ENCODE data around the gene IQSEC1.

The IQSEC1 gene

DNA sequence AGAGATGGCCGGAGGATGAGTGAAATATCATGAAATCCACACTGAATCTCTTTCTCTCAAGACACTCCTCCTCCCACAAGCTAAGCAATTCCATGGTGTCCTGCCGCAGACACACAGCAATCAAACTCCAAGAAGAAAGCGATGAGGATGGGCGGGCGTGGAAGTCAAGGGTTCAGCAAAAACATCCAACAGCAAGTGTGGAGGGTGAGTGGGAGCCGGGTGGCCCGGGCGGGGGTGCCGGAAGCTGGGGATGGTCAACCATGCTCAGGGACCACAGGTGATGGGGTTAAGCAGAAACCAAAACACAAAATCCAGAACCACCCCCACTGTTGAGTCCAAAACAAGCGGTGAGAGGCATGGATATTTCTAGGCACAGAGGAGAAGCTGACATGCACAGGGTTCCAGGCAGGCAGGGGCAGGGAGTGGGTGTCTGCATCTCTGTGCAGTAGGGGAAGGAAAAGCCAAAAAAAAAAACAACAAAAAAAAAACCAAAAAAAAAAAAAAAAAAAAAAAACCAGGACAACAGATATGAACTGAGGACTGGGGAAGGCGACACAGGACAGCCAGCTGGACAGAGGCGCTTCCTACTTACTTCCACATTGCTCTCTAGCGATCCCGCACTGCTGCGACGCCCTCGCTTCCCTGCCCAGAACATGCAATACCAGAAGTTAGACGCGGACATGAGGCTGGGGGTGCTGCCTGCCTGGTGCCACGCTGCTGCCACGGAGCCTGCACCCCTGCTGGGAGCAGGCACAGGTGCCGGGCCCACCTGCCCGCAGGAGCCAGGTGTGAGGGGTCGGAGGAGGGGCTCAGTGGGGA is 170.8 kb downstream of the IQSEC1 start:
- FAIRE-seq = no peak

DNA sequence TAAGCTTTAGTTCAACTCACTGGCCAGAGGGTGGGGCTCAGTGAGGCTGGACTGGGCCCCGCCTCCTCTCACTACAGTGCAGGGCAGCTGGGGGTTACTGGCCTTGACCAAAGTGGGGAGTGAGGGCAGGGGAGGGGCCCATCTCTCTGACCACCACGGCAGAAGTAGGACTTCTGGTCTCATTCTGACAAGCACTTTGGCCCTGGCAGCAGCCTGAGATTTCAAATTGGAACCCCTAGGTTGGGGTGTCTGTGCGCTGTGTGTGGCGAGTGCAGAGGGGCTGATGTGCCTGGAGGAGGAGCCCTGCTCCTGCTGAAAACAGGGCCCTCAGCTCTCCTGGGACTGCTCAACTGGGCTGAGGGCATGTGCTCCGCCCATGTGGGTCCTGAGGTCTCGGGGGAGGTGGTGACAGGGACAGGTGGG is 171.6 kb downstream of the IQSEC1 start:
- FAIRE-seq = no peak

DNA sequence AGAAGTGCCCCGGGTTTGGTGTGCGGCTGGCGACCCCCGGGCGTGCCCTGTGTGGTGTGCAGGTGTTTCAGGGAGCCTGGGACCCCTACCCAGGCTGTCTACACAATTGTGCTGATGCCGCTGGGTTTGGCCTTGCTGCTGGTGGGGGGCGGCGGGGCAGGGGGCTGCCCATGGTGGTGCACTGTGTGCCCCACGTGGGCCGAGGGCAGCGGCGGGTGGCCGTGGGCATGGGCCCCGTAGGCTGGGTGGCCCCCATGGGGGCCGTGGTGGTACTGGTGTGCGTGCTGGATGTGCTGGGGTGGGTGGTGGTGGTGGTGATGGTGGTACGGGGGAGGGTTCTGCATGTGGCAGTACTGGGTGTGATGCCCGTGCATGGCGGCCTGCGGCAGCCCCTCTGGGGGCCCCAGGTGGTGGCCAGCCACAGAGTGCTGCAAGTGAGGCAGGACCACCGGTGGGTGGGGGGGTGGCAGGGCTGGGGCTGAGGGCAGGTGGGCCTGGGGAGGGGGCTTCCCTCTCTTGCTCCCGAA is 172.3 kb downstream of the IQSEC1 start:
- FAIRE-seq = no peak

DNA sequence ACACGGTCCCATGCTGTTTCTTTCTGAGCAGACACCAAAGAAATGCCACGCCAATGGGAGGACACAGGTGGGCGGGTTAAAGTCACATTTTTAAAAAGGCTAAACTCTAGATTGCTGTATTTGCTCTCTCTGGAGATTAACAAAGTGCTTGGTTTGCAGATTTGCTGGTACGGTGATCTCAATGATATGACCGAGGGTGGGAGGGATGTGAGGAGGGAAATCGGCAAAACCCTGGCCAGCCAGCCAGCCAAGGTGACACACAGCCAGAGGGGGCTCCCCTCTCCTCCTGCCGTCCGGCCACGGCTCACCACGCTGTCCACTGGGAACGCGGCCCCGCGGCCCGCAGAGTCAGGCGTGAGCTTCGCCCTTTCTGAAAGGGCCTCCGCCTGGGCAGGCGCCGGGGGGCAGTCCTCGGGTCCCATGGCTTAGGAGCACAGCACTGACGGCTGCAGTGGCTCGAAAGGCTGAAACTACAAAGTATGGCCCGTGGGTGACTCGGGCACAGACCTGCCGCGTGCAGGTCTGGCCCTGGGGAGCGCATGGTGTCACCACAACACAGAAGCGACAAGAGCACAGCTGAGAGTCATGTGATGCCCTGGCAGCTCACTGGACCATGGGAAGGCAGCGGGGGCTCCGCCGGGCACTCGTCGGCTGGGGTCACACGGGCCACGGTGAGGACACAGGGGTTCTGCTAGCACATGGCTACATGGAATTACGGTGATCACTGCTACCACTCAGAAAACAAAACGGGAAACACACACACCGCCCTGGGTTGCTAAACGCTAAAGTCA is 174.1 kb downstream of the IQSEC1 start:
- no peak for FAIRE-seq

- FAIRE-seq = no peak
Measured at GRCh38 chr3:12898290-12898964, 174.8 kb downstream of the IQSEC1 start.

DNA sequence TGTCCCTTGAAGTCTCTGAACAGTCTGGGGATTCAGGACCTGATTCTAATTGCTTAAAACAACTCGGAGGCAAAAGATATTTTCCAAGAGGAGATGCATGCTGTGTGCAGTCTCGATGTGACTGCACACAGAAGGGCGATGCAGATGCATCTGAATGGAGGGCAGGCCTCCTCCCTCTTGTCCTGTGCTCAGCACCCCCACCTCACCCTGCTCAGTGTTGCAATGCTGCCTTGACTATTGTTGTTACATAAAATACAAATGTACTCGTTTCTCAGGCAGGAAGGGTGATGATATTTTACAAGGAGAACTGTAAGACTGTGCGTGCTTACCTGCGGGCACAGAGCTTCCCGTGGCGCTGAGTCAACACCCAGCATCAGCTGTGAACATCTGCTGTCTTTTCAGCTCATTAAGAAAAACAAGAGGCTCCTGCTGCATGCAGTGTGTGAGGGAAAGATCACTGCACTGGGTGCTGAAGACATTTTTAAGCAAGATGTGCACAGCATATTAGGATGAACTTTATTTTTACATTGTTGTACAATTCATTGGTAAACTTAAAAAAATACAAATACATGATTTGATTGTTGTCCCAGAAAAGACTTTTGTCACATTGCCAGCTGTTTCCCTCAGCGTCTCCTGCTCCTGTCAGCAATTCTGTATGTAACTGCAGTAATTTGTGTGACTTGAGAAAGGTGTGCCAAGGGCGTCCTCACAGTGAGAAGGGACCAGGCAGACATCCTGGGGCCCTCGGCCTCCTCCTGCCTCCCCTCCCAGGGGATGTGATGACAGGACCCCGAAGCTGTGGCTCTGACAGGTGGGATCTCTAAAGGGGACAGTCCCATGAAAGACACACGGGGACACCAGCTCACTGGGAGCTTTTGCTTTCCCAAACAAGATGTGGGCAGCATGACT is 175.6 kb downstream of the IQSEC1 start:
- no peak for FAIRE-seq

- no peak for FAIRE-seq
Measured at GRCh38 chr3:12896063-12896985, 176.9 kb downstream of the IQSEC1 start.

DNA sequence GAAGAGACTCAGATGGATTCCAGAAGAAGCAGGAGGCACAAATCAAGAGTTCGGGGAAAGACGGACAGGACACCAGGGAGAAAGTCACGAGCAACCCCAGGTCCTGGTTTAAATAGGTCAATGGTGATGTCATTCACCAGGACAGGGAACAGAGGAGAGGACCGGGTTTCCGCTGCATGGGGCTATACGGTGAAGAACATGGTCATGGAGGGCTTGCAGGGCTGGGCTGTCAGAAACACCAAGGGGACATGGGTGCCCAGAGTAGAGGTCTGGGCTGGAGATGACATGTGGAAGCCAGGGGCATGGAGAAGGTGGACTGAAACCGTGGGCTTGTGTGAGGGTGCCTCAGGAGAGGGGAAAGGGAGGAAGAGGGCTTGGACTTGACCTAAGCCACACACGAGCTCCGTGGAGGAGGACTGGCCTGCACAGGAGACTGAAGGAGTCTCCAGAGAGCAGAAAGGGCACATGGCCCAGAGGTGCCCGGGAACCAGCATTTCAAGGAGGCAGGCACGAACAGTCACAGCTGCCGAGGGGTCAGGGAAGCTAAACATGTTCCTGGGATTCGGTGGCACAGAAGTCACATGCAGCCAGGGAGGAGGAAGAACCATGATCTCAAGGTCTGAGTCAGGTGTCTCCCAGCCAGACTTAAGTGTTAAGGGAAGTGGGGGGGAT is 177.7 kb downstream of the IQSEC1 start:
- no peak for FAIRE-seq

DNA sequence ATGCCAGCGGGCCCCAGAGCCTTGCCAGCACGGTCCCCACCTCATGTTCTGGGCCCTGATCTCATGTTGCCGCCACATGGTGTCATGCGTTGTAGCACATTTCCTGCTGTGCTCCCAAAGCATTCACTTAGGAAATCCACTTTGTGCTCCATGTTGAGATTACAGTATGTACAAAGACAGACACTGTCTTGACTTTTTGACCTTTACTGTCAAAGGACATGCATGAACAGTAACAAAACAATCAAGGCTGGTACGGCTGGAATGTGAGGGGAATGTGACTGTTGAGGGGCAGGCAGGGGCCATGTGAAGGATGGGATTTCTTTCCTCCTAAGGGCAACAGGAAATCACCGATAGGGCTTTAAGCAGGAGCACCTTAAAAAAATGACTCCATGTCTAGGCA is 178.6 kb downstream of the IQSEC1 start:
- FAIRE-seq = no peak

- FAIRE-seq = no peak
Measured at GRCh38 chr3:12893852-12894251, 179.4 kb downstream of the IQSEC1 start.

DNA sequence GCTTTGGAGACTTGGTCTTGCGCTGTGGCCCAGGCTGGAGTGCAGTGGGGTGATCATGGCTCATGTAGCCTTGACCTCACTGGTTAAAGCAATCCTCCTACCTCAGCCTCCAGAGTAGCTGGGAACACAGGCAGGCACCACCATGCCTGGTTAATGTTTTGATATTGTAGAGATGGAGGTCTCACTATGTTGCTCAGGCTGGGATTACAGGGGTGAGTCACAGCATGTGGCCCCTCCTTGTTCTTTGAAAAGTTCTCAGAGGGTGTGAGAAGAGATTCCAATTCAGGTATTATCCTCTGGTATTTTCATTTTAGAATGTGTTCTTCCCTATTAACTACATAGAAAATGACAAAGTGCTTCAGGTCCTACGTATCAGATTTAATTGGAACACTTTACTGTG is 180.0 kb downstream of the IQSEC1 start:
- FAIRE-seq = no peak

GRCh38 chr3:12892840-12893189 is 180.4 kb downstream of the IQSEC1 start:
- no peak for FAIRE-seq

DNA sequence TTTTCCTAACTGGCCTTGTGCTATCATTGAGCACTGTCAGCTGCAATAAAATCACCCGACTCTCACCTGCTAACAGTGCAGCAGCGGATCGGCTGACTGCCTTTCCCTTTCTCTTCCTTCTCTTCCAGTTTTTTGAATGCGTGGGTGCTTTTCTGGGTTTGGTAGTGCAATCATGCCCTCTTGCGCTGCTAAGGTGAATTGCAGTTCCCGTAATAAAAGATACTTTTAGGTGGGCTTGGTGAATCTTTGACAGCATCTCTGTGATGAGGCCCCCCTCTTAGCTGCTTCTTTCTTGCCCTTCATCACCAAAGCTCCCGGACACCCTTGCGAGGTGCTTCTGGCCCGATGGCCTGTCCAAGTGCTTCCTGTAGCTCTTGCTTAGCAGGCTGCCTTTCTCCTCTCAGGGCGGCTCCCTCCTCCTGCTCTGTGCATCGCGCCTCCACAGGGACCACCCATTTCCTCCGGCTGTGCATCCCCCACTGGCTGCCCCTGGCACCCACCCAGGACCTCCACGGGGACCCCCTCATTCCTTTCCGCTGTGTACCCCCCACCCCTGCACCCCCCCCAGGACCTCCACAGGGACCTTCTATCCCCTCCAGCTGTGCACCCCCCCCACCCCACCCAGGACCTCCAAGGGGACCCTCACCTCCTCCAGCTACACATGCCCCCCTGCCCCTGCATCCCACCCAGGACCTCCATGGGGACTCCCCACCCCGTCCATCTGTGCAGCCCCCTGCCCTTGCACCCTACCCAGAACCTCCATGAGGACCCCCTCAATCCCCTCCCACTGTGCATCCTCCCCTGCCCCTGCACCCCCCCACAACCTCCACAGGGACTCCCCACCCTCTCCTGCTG is 181.0 kb downstream of the IQSEC1 start:
- FAIRE-seq = no peak

- FAIRE-seq = no peak
Measured at GRCh38 chr3:12891391-12891984, 181.7 kb downstream of the IQSEC1 start.

DNA sequence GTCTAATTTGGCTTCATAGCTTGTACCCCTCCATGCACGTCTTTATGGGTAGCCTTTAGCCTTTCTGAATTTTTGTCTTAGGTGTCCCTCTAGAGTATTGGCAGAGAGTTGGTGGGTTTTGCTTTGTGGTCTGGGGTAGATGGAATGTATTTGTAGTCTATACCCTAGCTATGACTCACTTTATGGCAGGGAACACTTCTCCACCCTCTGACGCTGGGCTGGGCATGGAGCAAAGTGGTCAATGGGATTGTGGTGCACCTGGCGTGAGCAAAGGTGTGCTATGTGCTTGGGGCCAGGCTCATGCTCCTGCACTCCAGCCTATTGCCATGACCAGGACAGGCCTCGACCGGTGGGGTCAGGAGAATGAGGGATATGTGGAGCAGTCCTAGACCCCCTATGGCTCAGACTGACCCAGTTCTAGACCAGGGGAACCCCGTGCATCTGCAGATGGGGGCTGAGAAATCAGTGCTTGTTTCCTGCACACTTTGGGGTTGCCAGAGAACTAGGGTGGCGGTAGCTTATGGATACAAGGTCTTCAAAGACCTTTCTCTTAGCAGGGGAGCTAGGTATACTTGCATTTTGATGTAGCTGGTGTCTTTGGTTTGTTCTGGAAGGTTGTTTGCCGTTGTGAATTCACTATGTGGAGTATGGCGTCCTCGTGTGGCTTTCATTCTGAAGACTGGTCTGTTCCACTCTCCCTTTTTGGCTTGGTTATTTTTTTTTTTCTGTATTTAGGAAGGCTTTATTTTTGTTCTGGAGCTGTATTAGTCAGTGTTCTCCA is 182.4 kb downstream of the IQSEC1 start:
- FAIRE-seq = no peak

DNA sequence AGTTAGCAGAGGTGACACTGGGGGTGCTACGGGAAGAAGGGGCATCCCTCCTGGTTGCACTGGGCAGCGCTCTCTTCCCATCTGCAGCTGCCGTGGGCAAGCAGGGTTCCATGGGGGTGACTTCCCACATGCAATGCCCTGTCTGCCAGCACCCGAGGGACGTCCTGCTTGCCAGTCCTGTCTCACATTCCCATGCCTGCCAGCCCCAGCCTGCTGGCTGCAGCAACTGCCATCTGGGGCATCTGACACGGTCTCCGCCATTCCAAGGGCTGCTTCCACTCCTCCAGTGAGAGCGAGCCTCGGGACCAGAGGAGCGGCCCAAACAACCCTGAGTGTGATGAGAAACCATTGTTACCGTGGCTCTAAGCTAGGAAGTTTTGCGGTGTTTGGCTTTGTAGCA is 186.5 kb downstream of the IQSEC1 start:
- no peak for FAIRE-seq

- FAIRE-seq = no peak
Measured at GRCh38 chr3:12886106-12886679, 187.0 kb downstream of the IQSEC1 start.

GRCh38 chr3:12885583-12885930 is 187.7 kb downstream of the IQSEC1 start:
- no peak for FAIRE-seq

Measured in colon (tissue), 2 donors.